ENCODE data around the gene PRKAG1. TPM values are rescaled to one million over a fixed set of nuclear protein-coding genes. Genes with fewer than 3 reads are reported as not detected.
A peak's percentile ranks its signal among the peaks of the same experiment; 100 is the strongest.

PRKAG1 gene
- total RNA-seq, 1 experiment from 2014 or later = 41.6 TPM

- TF ChIP-seq NFATC4 (CRISPR knock-in tag; IDR thresholded peaks at IDR 0.05) (no peak), ZNF423 (CRISPR knock-in tag; IDR thresholded peaks at IDR 0.05) (no peak), TEAD4 (CRISPR knock-in tag; IDR thresholded peaks at IDR 0.05) (no peak), ZNF232 (CRISPR knock-in tag; IDR thresholded peaks at IDR 0.05) (no peak), GABPB1 (CRISPR knock-in tag; IDR thresholded peaks at IDR 0.05) (no peak)
- TF ChIP-seq, protein P1, sequence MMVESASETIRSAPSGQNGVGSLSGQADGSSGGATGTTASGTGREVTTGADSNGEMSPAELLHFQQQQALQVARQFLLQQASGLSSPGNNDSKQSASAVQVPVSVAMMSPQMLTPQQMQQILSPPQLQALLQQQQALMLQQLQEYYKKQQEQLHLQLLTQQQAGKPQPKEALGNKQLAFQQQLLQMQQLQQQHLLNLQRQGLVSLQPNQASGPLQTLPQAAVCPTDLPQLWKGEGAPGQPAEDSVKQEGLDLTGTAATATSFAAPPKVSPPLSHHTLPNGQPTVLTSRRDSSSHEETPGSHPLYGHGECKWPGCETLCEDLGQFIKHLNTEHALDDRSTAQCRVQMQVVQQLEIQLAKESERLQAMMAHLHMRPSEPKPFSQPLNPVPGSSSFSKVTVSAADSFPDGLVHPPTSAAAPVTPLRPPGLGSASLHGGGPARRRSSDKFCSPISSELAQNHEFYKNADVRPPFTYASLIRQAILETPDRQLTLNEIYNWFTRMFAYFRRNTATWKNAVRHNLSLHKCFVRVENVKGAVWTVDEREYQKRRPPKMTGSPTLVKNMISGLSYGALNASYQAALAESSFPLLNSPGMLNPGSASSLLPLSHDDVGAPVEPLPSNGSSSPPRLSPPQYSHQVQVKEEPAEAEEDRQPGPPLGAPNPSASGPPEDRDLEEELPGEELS (CRISPR knock-in tag; IDR thresholded peaks at IDR 0.05) = no peak
- TF ChIP-seq, protein P2, sequence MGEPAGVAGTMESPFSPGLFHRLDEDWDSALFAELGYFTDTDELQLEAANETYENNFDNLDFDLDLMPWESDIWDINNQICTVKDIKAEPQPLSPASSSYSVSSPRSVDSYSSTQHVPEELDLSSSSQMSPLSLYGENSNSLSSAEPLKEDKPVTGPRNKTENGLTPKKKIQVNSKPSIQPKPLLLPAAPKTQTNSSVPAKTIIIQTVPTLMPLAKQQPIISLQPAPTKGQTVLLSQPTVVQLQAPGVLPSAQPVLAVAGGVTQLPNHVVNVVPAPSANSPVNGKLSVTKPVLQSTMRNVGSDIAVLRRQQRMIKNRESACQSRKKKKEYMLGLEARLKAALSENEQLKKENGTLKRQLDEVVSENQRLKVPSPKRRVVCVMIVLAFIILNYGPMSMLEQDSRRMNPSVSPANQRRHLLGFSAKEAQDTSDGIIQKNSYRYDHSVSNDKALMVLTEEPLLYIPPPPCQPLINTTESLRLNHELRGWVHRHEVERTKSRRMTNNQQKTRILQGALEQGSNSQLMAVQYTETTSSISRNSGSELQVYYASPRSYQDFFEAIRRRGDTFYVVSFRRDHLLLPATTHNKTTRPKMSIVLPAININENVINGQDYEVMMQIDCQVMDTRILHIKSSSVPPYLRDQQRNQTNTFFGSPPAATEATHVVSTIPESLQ (CRISPR knock-in tag; IDR thresholded peaks at IDR 0.05) = no peak
Observed at GRCh38 chr12:49059045-49059298, 40.4 kb upstream of the PRKAG1 start (continued).

DNA sequence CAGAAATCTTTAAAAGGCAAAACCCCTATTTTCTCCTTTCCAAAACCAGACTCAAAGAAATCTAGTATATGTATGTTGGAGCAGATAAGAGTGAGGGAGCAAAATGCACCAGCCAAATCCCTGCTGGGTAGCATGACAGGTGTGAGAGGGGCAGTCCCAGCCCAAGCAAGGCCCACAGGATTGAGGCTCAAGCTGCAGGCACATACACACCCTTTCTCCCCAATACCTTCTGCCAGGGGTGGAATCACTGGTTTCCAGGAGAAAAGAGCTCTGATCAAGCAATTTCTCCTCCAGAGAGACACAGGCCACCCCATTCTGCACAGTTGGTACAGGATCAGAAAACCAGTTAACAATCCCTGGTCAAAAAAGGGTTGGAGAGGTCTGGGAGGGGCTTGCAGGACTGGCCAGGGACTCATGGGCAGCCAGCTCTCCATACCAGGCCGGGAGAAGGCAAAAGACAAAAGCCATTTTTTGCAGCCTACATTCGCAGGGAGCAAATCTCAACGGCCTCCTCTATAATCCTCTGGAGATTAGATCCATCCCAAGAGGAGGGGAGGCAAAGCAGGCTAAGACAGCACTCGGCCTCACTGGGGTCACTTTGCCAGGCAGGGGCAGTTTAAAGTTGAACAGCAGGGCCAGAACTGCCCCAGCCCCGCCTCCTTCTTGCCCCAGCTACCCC is 39.9 kb upstream of the PRKAG1 start:
- H3K27ac Mint-ChIP-seq = peak overlapping the region; percentile 74; the same call in 1 of the 2 replicates
- CTCF ChIA-PET = interaction anchor here (0.7 to 3.2 kb wide), 10 partner anchors 10 to 273 kb away, joined by 3 to 23 read pairs (median 4); no protein-coding TSS in a partner anchor
- no peak for ATAC-seq
- H3K4me1 Mint-ChIP-seq = peaks cover 43% of the 10 kb centered on the region
- H3K9me3 Mint-ChIP-seq = no peaks in the 10 kb centered on the region
- peaks cover 23% of the 10 kb centered on the region for H3K36me3 Mint-ChIP-seq
- no peak for DNase-seq (ENCODE audit: low spot score)
- POLR2A ChIA-PET = interaction anchor here (0.9 kb wide), 1 partner anchor 130 kb away, joined by 3 read pairs; no protein-coding TSS in a partner anchor
- H3K27me3 Mint-ChIP-seq (ENCODE audit: low read depth) = no peaks in the 10 kb centered on the region
- H3K4me3 Mint-ChIP-seq = peak overlapping the region; percentile 96
- TF ChIP-seq FOXJ3 (CRISPR knock-in tag; IDR thresholded peaks at IDR 0.05; ENCODE audit: borderline replicate concordance) (no peak), ERG (CRISPR knock-in tag; IDR thresholded peaks at IDR 0.05) (no peak), GRHL2 (CRISPR knock-in tag; IDR thresholded peaks at IDR 0.05; ENCODE audit: insufficient replicate concordance, severe bottlenecking) (no peak), ZSCAN18 (CRISPR knock-in tag; IDR thresholded peaks at IDR 0.05) (no peak), TCF7 (CRISPR knock-in tag; IDR thresholded peaks at IDR 0.05; ENCODE audit: low read depth) (no peak), ZNF423 (CRISPR knock-in tag; IDR thresholded peaks at IDR 0.05) (no peak), KAT7 (CRISPR knock-in tag; IDR thresholded peaks at IDR 0.05; ENCODE audit: borderline replicate concordance) (no peak), ZNF121 (CRISPR knock-in tag; IDR thresholded peaks at IDR 0.05) (no peak), SMAD4 (CRISPR knock-in tag; IDR thresholded peaks at IDR 0.05) (no peak), PRRX2 (CRISPR knock-in tag; IDR thresholded peaks at IDR 0.05) (no peak), HMGXB4 (CRISPR knock-in tag; IDR thresholded peaks at IDR 0.05) (no peak)
- TF ChIP-seq, protein P3, sequence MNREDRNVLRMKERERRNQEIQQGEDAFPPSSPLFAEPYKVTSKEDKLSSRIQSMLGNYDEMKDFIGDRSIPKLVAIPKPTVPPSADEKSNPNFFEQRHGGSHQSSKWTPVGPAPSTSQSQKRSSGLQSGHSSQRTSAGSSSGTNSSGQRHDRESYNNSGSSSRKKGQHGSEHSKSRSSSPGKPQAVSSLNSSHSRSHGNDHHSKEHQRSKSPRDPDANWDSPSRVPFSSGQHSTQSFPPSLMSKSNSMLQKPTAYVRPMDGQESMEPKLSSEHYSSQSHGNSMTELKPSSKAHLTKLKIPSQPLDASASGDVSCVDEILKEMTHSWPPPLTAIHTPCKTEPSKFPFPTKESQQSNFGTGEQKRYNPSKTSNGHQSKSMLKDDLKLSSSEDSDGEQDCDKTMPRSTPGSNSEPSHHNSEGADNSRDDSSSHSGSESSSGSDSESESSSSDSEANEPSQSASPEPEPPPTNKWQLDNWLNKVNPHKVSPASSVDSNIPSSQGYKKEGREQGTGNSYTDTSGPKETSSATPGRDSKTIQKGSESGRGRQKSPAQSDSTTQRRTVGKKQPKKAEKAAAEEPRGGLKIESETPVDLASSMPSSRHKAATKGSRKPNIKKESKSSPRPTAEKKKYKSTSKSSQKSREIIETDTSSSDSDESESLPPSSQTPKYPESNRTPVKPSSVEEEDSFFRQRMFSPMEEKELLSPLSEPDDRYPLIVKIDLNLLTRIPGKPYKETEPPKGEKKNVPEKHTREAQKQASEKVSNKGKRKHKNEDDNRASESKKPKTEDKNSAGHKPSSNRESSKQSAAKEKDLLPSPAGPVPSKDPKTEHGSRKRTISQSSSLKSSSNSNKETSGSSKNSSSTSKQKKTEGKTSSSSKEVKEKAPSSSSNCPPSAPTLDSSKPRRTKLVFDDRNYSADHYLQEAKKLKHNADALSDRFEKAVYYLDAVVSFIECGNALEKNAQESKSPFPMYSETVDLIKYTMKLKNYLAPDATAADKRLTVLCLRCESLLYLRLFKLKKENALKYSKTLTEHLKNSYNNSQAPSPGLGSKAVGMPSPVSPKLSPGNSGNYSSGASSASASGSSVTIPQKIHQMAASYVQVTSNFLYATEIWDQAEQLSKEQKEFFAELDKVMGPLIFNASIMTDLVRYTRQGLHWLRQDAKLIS (CRISPR knock-in tag; IDR thresholded peaks at IDR 0.05; ENCODE audit: borderline replicate concordance) = no peak
- TF ChIP-seq, protein P4, sequence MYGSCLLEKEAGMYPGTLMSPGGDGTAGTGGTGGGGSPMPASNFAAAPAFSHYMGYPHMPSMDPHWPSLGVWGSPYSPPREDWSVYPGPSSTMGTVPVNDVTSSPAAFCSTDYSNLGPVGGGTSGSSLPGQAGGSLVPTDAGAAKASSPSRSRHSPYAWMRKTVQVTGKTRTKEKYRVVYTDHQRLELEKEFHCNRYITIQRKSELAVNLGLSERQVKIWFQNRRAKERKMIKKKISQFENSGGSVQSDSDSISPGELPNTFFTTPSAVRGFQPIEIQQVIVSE (CRISPR knock-in tag; IDR thresholded peaks at IDR 0.05; ENCODE audit: borderline replicate concordance) = no peak
